ENCODE results near the gene KLHDC8A.
A peak's percentile ranks its signal among the peaks of the same experiment; 100 is the strongest.

Gene KLHDC8A

GRCh38 chr1:205376739-205377138 is 20.0 kb upstream of the KLHDC8A start (continued):
- peak; percentile 44; the same call in 1 of the 2 replicates for TF ChIP-seq ZBTB44 (tag by site-specific recombination; IDR thresholded peaks at IDR 0.05)
- TF ChIP-seq ZNF184 (tag by site-specific recombination; IDR thresholded peaks at IDR 0.05) = peak; percentile 9; the same call in 1 of the 2 replicates

GRCh38 chr1:205375835-205376545 is 19.3 kb upstream of the KLHDC8A start:
- H3K4me3 ChIP-seq (ENCODE audit: low read depth, low read length) = no peak overlapping the region
- no peaks in the 10 kb centered on the region for H3K9me3 ChIP-seq (ENCODE audit: control insufficient read depth, insufficient read depth, low read depth, low read length)
- ChIA-PET CTCF (interaction anchor here (0.6 to 2.3 kb wide), 8 partner anchors 9 to 99 kb away, joined by 3 to 19 read pairs (median 4); no protein-coding TSS in a partner anchor), POLR2A (no interaction called here)
- H3K4me1 ChIP-seq (ENCODE audit: control insufficient read depth, insufficient read depth, low read length) = peaks cover 35% of the 10 kb centered on the region
- H3K27ac ChIP-seq (ENCODE audit: extremely low read depth, low read depth, low read length) = no peak overlapping the region; the same call in 1 of the 2 replicates
- no peaks in the 10 kb centered on the region for H3K36me3 ChIP-seq (ENCODE audit: control insufficient read depth in 2 of 2, insufficient read depth in 1 of 2, low read length in 2 of 2)
- TF ChIP-seq KLF7 (tag by site-specific recombination; IDR thresholded peaks at IDR 0.05; ENCODE audit: borderline replicate concordance) (no peak), ZNF768 (tag by site-specific recombination; IDR thresholded peaks at IDR 0.05) (no peak), KLF16 (tag by site-specific recombination; IDR thresholded peaks at IDR 0.05) (no peak), KLF17 (tag by site-specific recombination; IDR thresholded peaks at IDR 0.05) (no peak), TRIM28 (IDR thresholded peaks at IDR 0.05; ENCODE audit: borderline replicate concordance, low read length) (0 out of 2 replicates have a peak, but pooled peaks have one; percentile 35), REPIN1 (tag by site-specific recombination; IDR thresholded peaks at IDR 0.05; ENCODE audit: low read depth) (no peak), ZFP69B (tag by site-specific recombination; IDR thresholded peaks at IDR 0.05) (no peak), PRDM1 (tag by site-specific recombination; IDR thresholded peaks at IDR 0.05) (peak; percentile 69), ZNF140 (tag by site-specific recombination; IDR thresholded peaks at IDR 0.05) (no peak), GLIS1 (tag by site-specific recombination; IDR thresholded peaks at IDR 0.05) (no peak), ZBTB20 (tag by site-specific recombination; IDR thresholded peaks at IDR 0.05) (0 out of 2 replicates have a peak, but pooled peaks have one; percentile 40), IKZF3 (tag by site-specific recombination; IDR thresholded peaks at IDR 0.05) (peak; percentile 32; the same call in 1 of the 2 replicates), KLF1 (tag by site-specific recombination; IDR thresholded peaks at IDR 0.05) (no peak), ZBTB7A (tag by site-specific recombination; IDR thresholded peaks at IDR 0.05; ENCODE audit: low read depth) (no peak), SCRT1 (tag by site-specific recombination; IDR thresholded peaks at IDR 0.05; ENCODE audit: borderline replicate concordance) (no peak), ZNF324 (tag by site-specific recombination; IDR thresholded peaks at IDR 0.05) (no peak), ZBTB10 (tag by site-specific recombination; IDR thresholded peaks at IDR 0.05) (no peak), ZNF561 (tag by site-specific recombination; IDR thresholded peaks at IDR 0.05; ENCODE audit: borderline replicate concordance) (no peak), AEBP2 (tag by site-specific recombination; IDR thresholded peaks at IDR 0.05; ENCODE audit: borderline replicate concordance) (no peak)
- TF ChIP-seq, protein P1, sequence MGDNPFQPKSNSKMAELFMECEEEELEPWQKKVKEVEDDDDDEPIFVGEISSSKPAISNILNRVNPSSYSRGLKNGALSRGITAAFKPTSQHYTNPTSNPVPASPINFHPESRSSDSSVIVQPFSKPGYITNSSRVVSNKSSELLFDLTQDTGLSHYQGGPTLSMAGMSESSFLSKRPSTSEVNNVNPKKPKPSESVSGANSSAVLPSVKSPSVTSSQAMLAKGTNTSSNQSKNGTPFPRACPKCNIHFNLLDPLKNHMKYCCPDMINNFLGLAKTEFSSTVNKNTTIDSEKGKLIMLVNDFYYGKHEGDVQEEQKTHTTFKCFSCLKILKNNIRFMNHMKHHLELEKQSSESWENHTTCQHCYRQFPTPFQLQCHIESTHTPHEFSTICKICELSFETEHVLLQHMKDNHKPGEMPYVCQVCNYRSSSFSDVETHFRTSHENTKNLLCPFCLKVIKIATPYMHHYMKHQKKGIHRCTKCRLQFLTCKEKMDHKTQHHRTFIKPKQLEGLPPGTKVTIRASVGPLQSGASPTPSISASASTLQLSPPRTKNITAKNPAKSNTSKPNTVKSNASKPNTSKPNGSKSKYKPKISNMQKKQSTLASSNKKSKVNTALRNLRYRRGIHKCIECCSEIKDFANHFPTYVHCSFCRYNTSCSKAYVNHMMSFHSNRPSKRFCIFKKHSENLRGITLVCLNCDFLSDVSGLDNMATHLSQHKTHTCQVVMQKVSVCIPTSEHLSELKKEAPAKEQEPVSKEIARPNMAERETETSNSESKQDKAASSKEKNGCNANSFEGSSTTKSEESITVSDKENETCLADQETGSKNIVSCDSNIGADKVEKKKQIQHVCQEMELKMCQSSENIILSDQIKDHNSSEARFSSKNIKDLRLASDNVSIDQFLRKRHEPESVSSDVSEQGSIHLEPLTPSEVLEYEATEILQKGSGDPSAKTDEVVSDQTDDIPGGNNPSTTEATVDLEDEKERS (tag by site-specific recombination; IDR thresholded peaks at IDR 0.05) = no peak

Measured in HEK293 (cell line).